HEK293 (cell line): Measurements from ENCODE around the gene MAP4K4.

Source experiments
- CTCF ChIA-PET: fragments of 350-600 bp; formaldehyde crosslinking; extraction: SDS; loops from one replicate; lab custom pipeline; 2021; ENCODE audit warnings: antibody characterized with exemption; lab: Yijun Ruan, JAX
- POLR2A ChIA-PET: fragments of 300-600 bp; formaldehyde crosslinking; extraction: SDS; loops from one replicate; lab custom pipeline; 2020; ENCODE audit warnings: antibody characterized with exemption, inconsistent platforms; lab: Yijun Ruan, JAX
- H3K27ac ChIP-seq: fragments of 200-500 bp; sonication (Bioruptor generic); 2 replicates; pipeline ENCODE4 v1.5.1; 2014; ENCODE audit warnings: low read depth, low read length, control low read depth, inconsistent platforms; ENCODE audit errors: extremely low read depth
- H3K36me3 ChIP-seq, 2 experiments: fragments of 200-500 bp in 1 of 2; sonication (Bioruptor generic) in 1 of 2; 1 replicate in 1 of 2; 2 replicates in 1 of 2; pipeline ENCODE4 v1.5.1; 2014 to 2017; ENCODE audit warnings: inconsistent platforms in 2 of 2, low read length in 2 of 2; ENCODE audit not compliant: control insufficient read depth in 2 of 2, insufficient read depth in 1 of 2
- H3K4me1 ChIP-seq: fragments of 200-500 bp; sonication (Bioruptor generic); 2 replicates; pipeline ENCODE4 v1.5.1; 2014; ENCODE audit warnings: mild to moderate bottlenecking, low read length, inconsistent platforms; ENCODE audit not compliant: control insufficient read depth, insufficient read depth
- H3K4me3 ChIP-seq: 2 replicates; pipeline ENCODE4 v1.5.1; 2011; ENCODE audit warnings: low read depth, mild to moderate bottlenecking, control low read depth, low read length, moderate library complexity
- H3K9me3 ChIP-seq: fragments of 200-500 bp; sonication (Bioruptor generic); 2 replicates; pipeline ENCODE4 v1.5.1; 2014; ENCODE audit warnings: low read depth, low read length, inconsistent platforms; ENCODE audit not compliant: control insufficient read depth, insufficient read depth
- BCL11A ChIP-seq: fragments of 450-650 bp; formaldehyde crosslinking; IDR thresholded peaks from 2 replicates; pipeline ENCODE4 v1.5.1; 2016; ENCODE audit warnings: low read depth, missing biosample characterization, missing genetic modification characterization
- EGR2 ChIP-seq: fragments of 450-650 bp; formaldehyde crosslinking; IDR thresholded peaks from 2 replicates; pipeline ENCODE4 v1.5.1; 2016; ENCODE audit warnings: low read depth, missing biosample characterization, missing genetic modification characterization
- PBX3 ChIP-seq: sonication (generic); formaldehyde crosslinking; IDR thresholded peaks from 2 replicates; pipeline ENCODE4 v1.8.1; 2022; ENCODE audit warnings: mild to moderate bottlenecking, moderate library complexity, missing genetic modification reagents
- TCF7L2 ChIP-seq: IDR thresholded peaks from 2 replicates; pipeline ENCODE4 v1.6.1; 2011; ENCODE audit warnings: low read depth, mild to moderate bottlenecking, inconsistent platforms, low read length, moderate library complexity, borderline replicate concordance
- TSHZ1 ChIP-seq: fragments of 450-650 bp; formaldehyde crosslinking; IDR thresholded peaks from 2 replicates; pipeline ENCODE4 v1.5.1; 2016; ENCODE audit warnings: missing biosample characterization, missing genetic modification characterization, borderline replicate concordance
- ZBTB1 ChIP-seq: fragments of 450-650 bp; formaldehyde crosslinking; IDR thresholded peaks from 2 replicates; pipeline ENCODE4 v1.5.1; 2016; ENCODE audit warnings: missing biosample characterization, missing genetic modification characterization
- ZBTB21 ChIP-seq: fragments of 450-650 bp; formaldehyde crosslinking; IDR thresholded peaks from 2 replicates; pipeline ENCODE4 v1.5.1; 2017; ENCODE audit warnings: missing biosample characterization, missing genetic modification characterization
- ZEB2 ChIP-seq: fragments of 450-650 bp; formaldehyde crosslinking; IDR thresholded peaks from 2 replicates; pipeline ENCODE4 v1.5.1; 2016; ENCODE audit warnings: missing biosample characterization, missing genetic modification characterization
- ZNF114 ChIP-seq: fragments of 450-650 bp; formaldehyde crosslinking; IDR thresholded peaks from 2 replicates; pipeline ENCODE4 v1.5.0; 2017; ENCODE audit warnings: missing biosample characterization, missing genetic modification characterization
- ZNF121 ChIP-seq: fragments of 450-650 bp; formaldehyde crosslinking; IDR thresholded peaks from 2 replicates; pipeline ENCODE4 v1.5.1; 2016; ENCODE audit warnings: missing biosample characterization, missing genetic modification characterization
- ZNF16 ChIP-seq: fragments of 450-650 bp; formaldehyde crosslinking; IDR thresholded peaks from 2 replicates; pipeline ENCODE4 v1.5.1; 2016; ENCODE audit warnings: low read depth, missing biosample characterization, missing genetic modification characterization
- ZNF174 ChIP-seq: fragments of 450-650 bp; formaldehyde crosslinking; IDR thresholded peaks from 2 replicates; pipeline ENCODE4 v1.5.0; 2017; ENCODE audit warnings: missing biosample characterization, mild to moderate bottlenecking, missing genetic modification characterization
- ZNF521 ChIP-seq: fragments of 450-650 bp; formaldehyde crosslinking; IDR thresholded peaks from 2 replicates; pipeline ENCODE4 v1.5.1; 2017; ENCODE audit warnings: missing biosample characterization, mild to moderate bottlenecking, missing genetic modification characterization
- ZNF530 ChIP-seq: fragments of 450-650 bp; formaldehyde crosslinking; IDR thresholded peaks from 2 replicates; pipeline ENCODE4 v1.5.1; 2016; ENCODE audit warnings: low read depth, missing biosample characterization, missing genetic modification characterization
- ZNF629 ChIP-seq: fragments of 450-650 bp; formaldehyde crosslinking; IDR thresholded peaks from 2 replicates; pipeline ENCODE4 v1.5.1; 2017; ENCODE audit warnings: missing biosample characterization, missing genetic modification characterization
- ZNF654 ChIP-seq: fragments of 450-650 bp; formaldehyde crosslinking; IDR thresholded peaks from 2 replicates; pipeline ENCODE4 v1.5.1; 2016; ENCODE audit warnings: low read depth, missing biosample characterization, missing genetic modification characterization
- ZNF664 ChIP-seq: fragments of 450-650 bp; formaldehyde crosslinking; IDR thresholded peaks from 2 replicates; pipeline ENCODE4 v1.5.1; 2016; ENCODE audit warnings: missing biosample characterization, missing genetic modification characterization
- ZNF701 ChIP-seq: fragments of 450-650 bp; formaldehyde crosslinking; IDR thresholded peaks from 2 replicates; pipeline ENCODE4 v1.5.1; 2016; ENCODE audit warnings: missing biosample characterization, missing genetic modification characterization
- ZSCAN23 ChIP-seq: fragments of 450-650 bp; formaldehyde crosslinking; IDR thresholded peaks from 2 replicates; pipeline ENCODE4 v1.5.1; 2016; ENCODE audit warnings: missing biosample characterization, missing genetic modification characterization
- TF ChIP-seq, protein P1 (sequence below): fragments of 450-650 bp; formaldehyde crosslinking; IDR thresholded peaks from 2 replicates; pipeline ENCODE4 v1.5.1; 2016; ENCODE audit warnings: missing biosample characterization, missing genetic modification characterization
- TF ChIP-seq, protein P2 (sequence below): fragments of 450-650 bp; formaldehyde crosslinking; IDR thresholded peaks from 2 replicates; pipeline ENCODE4 v1.5.1; 2016; ENCODE audit warnings: missing biosample characterization, missing genetic modification characterization

Gene MAP4K4

DNA sequence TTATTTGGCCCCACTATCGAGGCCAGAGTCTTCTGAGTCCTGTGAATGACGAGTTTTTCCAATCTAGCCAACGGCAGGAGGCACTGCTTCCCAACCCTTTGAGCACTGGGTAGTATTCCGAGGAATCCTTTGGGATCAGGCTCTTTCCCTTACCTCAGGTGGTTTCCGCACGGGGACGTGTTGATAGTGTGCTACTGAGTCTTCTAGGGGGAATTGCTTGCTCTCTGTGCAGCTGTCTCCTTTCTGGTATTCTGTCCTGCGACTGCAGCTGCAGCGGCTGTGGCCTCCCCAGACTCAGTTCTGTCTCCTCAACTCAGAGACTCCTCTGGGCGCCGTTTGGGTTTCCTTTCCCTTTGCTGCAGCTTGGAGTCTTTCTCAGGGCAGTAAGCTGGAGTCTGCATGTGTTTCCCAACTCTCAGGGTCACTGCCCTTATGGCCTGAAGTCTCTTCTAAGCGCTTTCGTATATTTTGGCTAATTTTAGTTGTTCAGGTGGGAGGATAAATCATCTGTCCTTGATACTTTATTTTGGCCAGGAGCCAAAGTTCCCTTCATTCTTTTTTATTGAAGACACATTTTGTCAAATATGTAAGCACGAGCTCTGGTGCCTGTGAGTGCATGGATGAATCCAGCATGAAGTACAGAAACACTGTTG, 118.4 kb downstream of the MAP4K4 start:
- Histone ChIP-seq H3K9me3 (no peaks in the 10 kb centered on the region), H3K27ac (no peak overlapping the region), H3K36me3 (no peaks in the 10 kb centered on the region)
- TF ChIP-seq ZBTB21 (tag by site-specific recombination): no peak
- TF ChIP-seq ZEB2: no peak
- TF ChIP-seq, protein P1, sequence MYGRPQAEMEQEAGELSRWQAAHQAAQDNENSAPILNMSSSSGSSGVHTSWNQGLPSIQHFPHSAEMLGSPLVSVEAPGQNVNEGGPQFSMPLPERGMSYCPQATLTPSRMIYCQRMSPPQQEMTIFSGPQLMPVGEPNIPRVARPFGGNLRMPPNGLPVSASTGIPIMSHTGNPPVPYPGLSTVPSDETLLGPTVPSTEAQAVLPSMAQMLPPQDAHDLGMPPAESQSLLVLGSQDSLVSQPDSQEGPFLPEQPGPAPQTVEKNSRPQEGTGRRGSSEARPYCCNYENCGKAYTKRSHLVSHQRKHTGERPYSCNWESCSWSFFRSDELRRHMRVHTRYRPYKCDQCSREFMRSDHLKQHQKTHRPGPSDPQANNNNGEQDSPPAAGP: no peak
- TF ChIP-seq, all 188 proteins: peak for 0
- ChIA-PET CTCF (interaction anchor here (0.5 to 1.1 kb wide), 5 partner anchors 12 to 398 kb away, joined by 3 to 4 read pairs (median 3); no protein-coding TSS in a partner anchor), POLR2A (no interaction called here)
- Histone ChIP-seq H3K4me1 (peaks cover 11% of the 10 kb centered on the region), H3K4me3 (no peak overlapping the region)

GRCh38 chr2:101816598-101816997, 119.1 kb downstream of the MAP4K4 start:
- ChIA-PET CTCF (interaction anchor here (0.7 to 1.2 kb wide), 5 partner anchors 12 to 398 kb away, joined by 3 to 4 read pairs (median 3); no protein-coding TSS in a partner anchor), POLR2A (no interaction called here)
- Histone ChIP-seq H3K36me3 (no peaks in the 10 kb centered on the region), H3K4me3 (no peak overlapping the region), H3K9me3 (no peaks in the 10 kb centered on the region), H3K27ac (no peak overlapping the region), H3K4me1 (peaks cover 11% of the 10 kb centered on the region)
- no peak for TF ChIP-seq PBX3 (CRISPR knock-in tag)
- TF ChIP-seq ZNF530 (tag by site-specific recombination): no peak
- no peak for TF ChIP-seq ZNF701 (tag by site-specific recombination)
- TF ChIP-seq ZNF174 (tag by site-specific recombination): no peak
- no peak for TF ChIP-seq ZNF521 (tag by site-specific recombination)
- TF ChIP-seq BCL11A (tag by site-specific recombination): no peak
- TF ChIP-seq TCF7L2: no peak
- TF ChIP-seq ZSCAN23 (tag by site-specific recombination): no peak
- TF ChIP-seq ZNF16 (tag by site-specific recombination): no peak
- no peak for TF ChIP-seq ZBTB1 (tag by site-specific recombination)
- no peak for TF ChIP-seq ZNF664 (tag by site-specific recombination)
- TF ChIP-seq, protein P2, sequence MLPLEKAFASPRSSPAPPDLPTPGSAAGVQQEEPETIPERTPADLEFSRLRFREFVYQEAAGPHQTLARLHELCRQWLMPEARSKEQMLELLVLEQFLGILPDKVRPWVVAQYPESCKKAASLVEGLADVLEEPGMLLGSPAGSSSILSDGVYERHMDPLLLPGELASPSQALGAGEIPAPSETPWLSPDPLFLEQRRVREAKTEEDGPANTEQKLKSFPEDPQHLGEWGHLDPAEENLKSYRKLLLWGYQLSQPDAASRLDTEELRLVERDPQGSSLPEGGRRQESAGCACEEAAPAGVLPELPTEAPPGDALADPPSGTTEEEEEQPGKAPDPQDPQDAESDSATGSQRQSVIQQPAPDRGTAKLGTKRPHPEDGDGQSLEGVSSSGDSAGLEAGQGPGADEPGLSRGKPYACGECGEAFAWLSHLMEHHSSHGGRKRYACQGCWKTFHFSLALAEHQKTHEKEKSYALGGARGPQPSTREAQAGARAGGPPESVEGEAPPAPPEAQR (tag by site-specific recombination): no peak
- no peak for TF ChIP-seq EGR2 (tag by site-specific recombination)
- no peak for TF ChIP-seq ZNF629
- TF ChIP-seq ZNF114 (tag by site-specific recombination): no peak
- no peak for TF ChIP-seq TSHZ1 (tag by site-specific recombination)
- no peak for TF ChIP-seq ZNF654
- no peak for TF ChIP-seq ZNF121 (tag by site-specific recombination)
